HG03432 (cell line): ENCODE measurements around the gene ATXN7L3.
"Not testable (repeated sequence)": the region's sequence is repeated elsewhere in the genome, so short reads cannot be mapped to it uniquely, and the experiment has no call there.

Experiments
- ATAC-seq: cut with Tn5 transposase; IDR thresholded peaks from one replicate; pipeline ENCODE4 v1.9.1; 2021; ENCODE audit warnings: mild to moderate bottlenecking, moderate library complexity; ENCODE audit not compliant: unreplicated experiment

The ATXN7L3 gene, protein sequence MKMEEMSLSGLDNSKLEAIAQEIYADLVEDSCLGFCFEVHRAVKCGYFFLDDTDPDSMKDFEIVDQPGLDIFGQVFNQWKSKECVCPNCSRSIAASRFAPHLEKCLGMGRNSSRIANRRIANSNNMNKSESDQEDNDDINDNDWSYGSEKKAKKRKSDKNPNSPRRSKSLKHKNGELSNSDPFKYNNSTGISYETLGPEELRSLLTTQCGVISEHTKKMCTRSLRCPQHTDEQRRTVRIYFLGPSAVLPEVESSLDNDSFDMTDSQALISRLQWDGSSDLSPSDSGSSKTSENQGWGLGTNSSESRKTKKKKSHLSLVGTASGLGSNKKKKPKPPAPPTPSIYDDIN

GRCh38 chr17:44199553-44200477, at the start of gene ATXN7L3:
ATXN7L3 (minus strand) TSS chr17:44199884; CDS start chr17:44198070, 1,814 bp downstream.
- ATAC-seq = peak; percentile 68

DNA sequence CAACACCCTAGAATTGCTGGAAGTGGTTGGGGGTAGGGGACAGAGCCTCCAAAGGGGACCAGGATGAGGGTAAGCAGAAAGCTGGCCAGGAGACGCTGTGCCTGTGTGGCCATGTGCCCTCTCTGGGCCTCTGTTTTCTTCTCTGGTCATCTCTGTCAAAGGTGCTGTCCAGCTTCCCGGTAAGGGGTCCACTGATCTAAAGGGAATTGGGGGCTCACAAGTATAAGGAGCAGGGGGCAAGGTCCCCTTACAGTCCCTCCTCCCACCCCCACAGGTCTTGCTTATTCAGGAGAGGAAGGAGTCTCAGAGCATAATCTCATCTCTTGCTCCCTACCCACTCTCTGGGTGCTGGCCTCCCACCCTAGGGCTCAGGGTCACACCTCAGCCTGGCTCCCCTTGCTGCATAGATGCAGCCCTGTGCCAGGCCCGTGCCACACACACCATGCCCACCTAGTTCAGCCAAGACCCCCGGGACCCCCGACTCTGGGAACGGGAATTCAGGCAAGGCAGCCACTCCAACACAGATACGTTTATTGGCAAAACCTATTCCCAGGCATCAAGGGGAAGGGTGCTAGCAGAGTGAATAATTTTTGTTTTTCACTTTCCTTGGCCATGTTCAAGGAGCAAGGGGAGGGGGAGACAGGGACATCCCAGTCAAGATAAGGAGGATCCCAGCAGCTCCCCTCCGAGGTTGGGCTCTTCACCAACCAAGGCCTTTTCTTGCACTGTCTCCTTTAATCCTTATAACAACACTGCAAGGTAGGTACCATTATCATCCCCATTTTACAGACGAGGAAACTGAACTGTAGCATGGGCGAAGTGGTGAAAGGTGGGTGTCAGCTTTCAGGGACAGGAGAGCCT, 48.4 kb upstream of the ATXN7L3 start:
- no peak for ATAC-seq

GRCh38 chr17:44247440-44247841, 47.8 kb upstream of the ATXN7L3 start:
- ATAC-seq = no peak

GRCh38 chr17:44241106-44241624, 41.5 kb upstream of the ATXN7L3 start:
- ATAC-seq = no peak

- not testable (repeated sequence) for ATAC-seq
Measured at GRCh38 chr17:44237886-44238285, 38.2 kb upstream of the ATXN7L3 start.

DNA sequence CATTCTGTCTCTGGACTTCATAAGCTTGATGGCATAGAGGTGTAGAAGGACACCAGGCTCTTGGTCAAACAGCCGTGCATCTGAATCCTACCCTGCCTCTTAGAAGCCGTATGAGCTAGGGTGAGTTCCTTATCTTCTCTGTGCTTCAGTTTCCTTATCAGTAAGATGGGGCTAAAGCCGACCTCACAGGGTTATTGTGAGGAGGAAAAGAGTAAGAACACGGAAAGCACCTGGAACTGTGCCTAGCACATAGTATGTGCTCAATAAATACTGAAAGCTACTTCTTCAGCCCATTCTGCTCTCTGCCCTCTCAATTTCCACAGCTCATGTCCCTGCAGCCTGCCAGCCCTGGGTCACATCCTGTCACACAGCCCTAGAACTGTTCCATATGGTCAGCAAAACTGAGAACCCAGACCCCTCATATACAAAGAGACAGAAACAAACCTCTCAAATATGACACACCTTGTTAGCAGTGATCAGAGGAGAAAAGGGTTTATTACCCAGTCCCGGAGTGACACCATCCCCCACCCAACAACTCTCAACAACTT, 36.8 kb upstream of the ATXN7L3 start:
- no peak for ATAC-seq

DNA sequence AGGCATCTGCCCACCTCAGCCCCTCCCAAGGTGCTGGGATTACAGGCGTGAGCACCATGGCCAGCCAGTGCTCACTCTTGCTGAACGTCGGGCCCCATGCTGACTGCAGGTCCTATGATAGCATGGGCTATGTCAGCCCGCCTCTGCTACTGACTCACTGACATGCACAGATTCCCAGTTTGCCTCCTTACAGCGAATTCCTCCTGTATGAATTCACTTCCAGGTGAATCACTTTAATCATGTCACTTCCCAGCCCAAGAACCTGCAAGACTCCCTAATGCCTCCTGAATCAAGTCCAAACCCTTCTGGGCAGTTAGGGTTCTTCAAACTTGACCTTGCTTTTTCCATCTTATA, 35.9 kb upstream of the ATXN7L3 start:
- no peak for ATAC-seq

- ATAC-seq = no peak
Measured at GRCh38 chr17:44233582-44233981, 33.9 kb upstream of the ATXN7L3 start.

DNA sequence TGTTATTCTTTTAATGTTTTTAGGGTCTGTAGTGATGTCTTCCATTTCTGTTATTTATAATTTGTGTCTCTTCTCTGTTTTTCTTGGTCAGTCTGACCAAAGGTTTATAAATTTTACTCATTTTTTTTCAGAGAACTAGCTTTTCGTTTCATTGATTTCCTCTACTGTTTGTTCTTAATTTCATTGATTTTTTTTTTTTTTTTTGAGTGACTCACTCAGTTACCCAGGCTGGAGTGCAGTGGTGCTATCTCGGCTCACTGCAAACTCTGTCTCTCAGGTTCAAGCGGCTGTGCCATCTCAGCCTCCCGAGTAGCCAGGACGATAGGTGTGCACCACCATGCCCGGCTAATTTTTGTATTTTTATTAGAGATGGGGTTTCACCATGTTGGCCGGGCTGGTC, 32.4 kb upstream of the ATXN7L3 start:
- ATAC-seq = no peak

DNA sequence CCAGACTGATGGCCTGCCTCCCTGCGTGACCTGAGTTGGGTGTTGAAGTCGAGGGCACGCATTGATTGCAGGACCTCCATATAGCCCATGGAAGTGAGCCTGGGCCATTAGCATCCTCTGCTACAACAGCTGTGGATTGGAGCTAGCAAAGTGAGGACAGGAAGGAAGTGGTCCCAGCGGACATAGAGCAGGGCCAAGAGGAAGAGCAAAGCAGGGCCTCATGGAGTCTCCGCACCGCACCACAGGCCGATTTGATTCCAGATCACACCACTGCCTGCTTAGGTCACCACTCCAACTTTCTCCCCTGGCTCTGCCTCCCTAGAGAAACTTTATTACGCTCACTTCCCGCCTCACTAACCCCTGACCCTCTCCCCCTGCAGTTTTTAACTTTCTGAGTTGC, 30.5 kb upstream of the ATXN7L3 start:
- no peak for ATAC-seq

GRCh38 chr17:44229090-44229489, 29.4 kb upstream of the ATXN7L3 start:
- ATAC-seq = no peak

DNA sequence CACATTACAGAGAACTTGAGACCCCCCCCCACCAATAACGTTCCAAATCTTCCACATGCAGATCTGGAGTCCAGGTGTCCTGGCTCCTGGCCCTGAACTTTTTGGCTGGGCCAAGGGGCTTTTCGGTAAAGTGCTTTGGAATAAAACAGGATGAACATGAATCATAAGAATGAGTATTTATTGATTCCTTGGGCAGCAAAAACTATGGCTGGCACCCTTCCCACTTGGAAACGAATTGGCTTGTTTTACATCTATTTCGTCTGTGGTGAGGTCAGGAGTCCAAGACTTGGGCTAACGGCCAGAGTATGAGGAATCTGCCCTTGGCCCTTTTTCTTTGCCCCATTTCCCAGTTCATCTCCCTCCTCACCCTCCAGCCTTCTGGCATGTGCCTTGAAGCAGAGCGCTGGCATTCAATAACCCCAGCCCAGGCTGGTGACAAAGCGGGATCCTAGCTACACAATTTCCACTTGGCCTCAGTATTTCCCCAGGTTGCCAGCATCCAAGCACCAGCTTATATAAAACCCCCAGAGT, 23.9 kb upstream of the ATXN7L3 start:
- no peak for ATAC-seq

DNA sequence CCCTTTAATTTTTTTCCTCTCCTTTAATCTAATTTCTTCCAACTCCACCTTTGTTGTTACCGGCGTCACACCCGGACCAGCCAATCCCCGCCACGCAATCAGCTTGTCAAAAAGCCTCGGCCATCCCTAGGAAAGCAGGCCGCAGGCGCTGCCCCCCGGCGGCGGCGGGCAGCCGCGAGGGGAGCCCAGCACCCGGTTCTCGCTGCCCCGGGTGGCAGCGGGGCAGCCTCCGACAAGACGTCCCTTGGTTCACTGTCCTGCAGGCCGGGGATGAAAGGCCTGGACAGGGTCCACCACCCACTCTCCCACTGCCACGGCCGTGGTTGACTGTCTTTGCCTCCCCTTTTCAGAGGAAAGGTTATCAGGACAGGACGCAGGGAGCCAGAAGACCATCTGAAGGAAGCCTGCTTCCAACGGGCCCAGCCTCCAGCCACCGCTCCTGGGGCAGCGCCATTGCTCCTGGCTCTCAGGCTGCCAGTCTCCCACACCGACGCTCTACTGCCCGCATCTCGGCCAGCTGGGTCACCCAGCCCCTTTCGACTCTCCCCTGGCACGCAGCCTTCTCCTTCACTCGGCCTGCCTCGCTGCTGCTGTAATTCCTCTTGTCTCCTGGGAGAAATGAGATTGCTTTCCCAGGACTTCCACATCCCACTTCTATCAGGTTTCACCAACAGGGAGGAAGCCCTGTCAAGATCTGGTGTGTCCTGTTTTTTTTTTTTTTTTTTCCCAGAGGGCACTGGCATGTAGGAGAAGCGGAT, 22.6 kb upstream of the ATXN7L3 start:
- no peak for ATAC-seq

DNA sequence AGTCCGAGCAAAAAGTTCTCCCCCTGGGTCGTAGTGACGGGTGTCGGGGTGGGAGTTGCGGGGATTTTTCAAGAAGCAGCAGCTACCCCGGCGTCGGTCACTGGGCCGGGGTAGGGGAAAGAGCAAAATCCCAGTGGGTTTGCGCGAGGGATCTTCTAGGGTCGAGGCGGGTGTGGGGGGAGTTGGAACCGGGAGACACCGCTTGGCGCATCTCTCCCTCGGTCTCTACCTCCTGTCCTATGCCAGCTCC, 22.1 kb upstream of the ATXN7L3 start:
- no peak for ATAC-seq

GRCh38 chr17:44221084-44221861, 21.6 kb upstream of the ATXN7L3 start:
- no peak for ATAC-seq

GRCh38 chr17:44220213-44221083, 20.8 kb upstream of the ATXN7L3 start:
- ATAC-seq = no peak

DNA sequence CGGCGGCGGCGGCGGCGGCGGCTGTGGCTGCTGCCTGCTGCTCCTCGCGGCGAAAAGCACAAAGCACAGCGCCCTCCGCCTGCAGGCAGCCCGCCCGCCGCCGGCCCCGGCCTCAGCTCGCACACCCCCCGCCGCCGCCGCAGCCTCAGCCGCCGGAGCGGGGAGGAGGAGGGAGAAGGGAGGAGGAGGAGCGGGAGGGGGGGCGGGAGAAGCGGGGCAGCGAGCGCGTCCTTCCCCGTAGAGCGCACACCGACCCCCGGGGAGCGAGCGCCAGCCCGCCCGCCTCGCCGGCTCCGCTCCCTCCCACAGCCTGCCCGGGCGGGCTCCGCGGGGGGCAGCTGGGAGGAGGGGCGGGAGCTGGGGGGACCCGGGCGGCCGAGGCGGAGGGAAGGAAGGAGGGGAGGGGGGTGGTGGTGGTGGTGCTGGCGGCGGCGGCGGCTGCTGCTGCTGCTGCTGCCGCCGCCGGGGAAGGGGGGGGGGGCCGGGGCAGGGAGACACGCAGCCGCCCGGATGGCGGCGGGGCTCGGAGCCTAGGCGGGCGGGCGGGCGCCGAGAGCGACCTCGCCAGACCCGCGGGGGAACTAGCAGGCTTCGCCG, 20.0 kb upstream of the ATXN7L3 start, which contains the start of gene UBTF:
UBTF (minus strand) TSS at position 60 of the 597 bp plus-strand sequence. CDS start 1,446 bp downstream, outside the sequence.
- peak; percentile 15 for ATAC-seq
